CD1c-positive myeloid dendritic cell (primary cell): Measurements from ENCODE around the gene TMPRSS11D.

Experiments used
- DNase-seq: peaks from one replicate; pipeline ENCODE4 v3.0.0-alpha.2; 2016; ENCODE audit errors: extremely low spot score

The TMPRSS11D gene

GRCh38 chr4:67886281-67886680 lies 2.5 kb upstream of the TMPRSS11D start:
- DNase-seq: peak; percentile 36

GRCh38 chr4:67885762-67886161 lies 2.0 kb upstream of the TMPRSS11D start:
- DNase-seq: no peak

- DNase-seq: peak; percentile 28
Observed at GRCh38 chr4:67884701-67885100, 899 bp upstream of the TMPRSS11D start.

GRCh38 chr4:67883458-67883857 lies 344 bp downstream of the TMPRSS11D start:
- DNase-seq: peak; percentile 53

GRCh38 chr4:67880866-67881610 lies 2.8 kb downstream of the TMPRSS11D start:
- DNase-seq: no peak

- DNase-seq: no peak
Observed at GRCh38 chr4:67879486-67879885, 4.3 kb downstream of the TMPRSS11D start.

GRCh38 chr4:67877086-67877485 lies 6.7 kb downstream of the TMPRSS11D start:
- no peak for DNase-seq

DNA sequence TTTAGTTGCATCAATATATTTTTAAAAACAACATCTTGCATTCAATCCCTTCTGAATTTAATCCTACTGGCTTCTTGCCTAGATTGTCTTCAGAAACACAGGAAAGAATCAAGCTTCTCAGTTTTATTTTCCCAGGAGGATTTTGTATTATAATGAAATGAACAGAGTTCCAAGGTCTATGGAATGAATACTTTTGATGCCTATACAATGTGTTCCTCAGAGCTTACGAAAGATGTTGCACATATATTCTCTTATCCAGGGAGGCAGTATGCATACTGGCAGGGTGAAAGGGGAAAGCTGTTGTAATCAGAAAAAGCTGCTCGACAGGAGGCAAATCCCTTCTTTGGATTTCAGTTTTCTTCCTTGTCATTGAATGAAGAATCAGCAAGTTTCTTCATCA lies 8.8 kb downstream of the TMPRSS11D start:
- DNase-seq: no peak

GRCh38 chr4:67873116-67873515 lies 10.7 kb downstream of the TMPRSS11D start:
- no peak for DNase-seq

GRCh38 chr4:67871867-67872266 lies 11.9 kb downstream of the TMPRSS11D start:
- DNase-seq: peak; percentile 49

DNA sequence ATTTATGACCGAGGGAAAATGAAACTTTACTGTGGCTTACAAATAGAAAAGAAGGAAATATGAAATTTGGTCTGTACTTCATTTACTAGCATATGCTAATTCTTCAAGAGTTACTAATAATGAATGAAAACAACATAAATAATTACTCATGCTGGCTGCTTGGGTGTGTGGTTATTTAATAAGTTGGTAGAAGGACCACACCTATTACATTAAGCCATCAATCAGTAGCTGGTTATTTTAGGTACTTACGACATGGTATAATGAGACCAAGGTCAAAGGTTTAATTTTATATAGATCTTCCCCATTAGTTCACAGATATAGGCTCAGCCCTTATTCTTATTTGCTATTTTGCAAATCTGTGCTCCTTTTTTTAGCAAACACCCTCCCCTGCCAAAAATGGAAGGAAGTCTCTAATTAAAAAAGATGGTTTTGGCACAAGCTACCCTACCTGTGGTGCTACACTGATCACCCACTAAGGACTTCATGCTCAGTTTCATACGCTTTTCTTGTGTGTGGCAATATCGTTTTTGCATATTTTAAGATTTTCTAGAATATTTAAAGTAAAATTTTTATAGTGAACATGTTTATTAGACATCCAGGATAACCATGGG lies 14.1 kb downstream of the TMPRSS11D start:
- no peak for DNase-seq

GRCh38 chr4:67861513-67861912 lies 22.3 kb downstream of the TMPRSS11D start:
- no peak for DNase-seq

- no peak for DNase-seq
Observed at GRCh38 chr4:67853336-67853735, 30.5 kb downstream of the TMPRSS11D start.

DNA sequence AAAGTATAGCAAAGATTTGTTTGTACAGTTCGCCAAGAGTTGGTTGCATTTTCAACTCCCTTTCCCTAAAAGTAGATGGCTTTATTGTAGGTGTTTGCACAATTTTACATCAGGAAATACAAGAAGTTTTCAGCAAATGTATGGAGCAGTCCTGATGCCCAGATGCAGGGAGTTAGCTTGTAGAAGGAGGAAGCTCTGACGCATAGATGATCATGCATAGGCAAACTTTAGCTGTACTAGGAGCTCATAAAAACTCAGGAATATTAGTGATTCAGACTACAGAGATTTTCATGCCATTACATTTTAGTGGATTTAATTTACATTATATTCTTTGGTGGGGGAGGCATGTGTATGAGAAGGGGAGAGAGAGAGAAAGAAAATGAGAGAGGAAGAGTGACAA lies 62.9 kb downstream of the TMPRSS11D start:
- no peak for DNase-seq

DNA sequence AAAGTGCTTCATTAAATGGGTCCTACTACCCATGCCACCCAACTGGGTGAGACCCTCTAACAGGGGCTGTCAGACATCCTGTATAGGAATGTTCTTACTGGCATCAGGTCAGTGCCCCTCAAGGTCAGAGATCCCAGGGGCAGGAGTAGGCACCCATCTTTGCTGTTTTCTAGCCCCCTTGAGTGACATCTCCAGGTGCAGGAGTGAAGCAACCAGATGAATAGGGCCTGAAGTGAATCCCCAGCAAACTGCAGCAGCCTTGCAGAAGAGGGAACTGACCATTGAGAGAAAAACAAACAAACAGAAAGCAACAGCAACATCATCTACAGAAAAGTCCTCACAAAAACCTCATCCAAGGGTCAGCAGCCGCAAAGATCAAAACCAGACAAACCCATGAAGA lies 73.8 kb downstream of the TMPRSS11D start:
- no peak for DNase-seq

DNA sequence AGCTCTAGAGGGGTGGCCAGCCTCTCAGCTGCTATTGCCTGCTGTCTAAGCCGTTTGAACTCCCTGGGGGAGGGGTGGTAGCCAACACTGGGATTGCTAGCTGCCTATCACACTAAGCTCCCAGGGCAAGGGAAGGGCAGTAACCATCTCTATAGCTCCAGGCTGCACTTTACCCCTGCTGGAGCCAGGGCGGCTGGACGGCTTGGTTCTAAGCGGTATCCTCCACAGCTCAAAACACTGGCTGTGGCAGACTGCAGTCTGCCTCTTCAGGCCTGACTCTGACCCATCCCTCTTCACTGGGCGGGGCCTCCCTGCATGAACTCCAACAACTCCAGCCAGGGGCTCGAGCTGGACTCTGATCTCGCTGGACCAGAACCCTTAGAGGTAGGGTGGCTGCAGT lies 74.3 kb downstream of the TMPRSS11D start:
- no peak for DNase-seq

DNA sequence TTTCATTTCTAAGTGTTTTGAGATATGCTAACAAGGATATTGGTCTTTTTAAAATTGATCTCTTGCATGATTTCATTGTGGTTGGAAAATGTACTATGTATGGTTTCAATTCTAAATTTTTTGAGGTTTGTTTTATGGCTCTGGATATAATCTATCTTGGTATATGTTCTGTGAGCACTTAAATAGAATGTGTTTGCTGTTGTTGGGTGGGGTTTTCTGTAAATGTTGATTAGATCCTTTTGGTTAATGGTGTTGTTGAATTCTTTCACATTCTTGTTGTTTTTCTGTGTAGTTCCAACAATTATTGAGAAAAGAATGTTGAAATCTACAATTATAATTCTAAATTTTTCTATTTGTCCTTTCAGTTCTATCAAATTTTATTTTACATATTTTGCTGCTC lies 87.0 kb downstream of the TMPRSS11D start:
- no peak for DNase-seq

DNA sequence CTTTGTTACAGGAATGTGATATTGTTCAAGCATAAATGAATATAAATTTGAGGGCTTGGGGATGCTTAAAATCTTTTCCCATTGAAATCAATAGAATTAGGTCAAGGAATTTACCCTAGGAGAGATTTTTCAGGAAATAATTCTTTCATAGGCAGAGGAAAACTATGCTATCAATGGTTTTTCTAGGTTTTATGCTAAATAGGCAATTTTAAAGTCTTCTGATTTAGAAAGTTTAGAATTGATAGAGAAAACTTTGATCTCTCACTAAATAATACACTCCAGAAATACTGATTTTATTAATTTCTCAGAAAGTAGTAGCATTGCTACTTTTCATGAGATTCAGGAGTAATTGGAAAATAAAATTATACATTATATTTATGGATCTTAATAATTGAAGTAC lies 93.1 kb downstream of the TMPRSS11D start:
- DNase-seq: no peak

GRCh38 chr4:67787311-67787710 lies 96.5 kb downstream of the TMPRSS11D start:
- no peak for DNase-seq

- DNase-seq: no peak
Observed at GRCh38 chr4:67785528-67785927, 98.3 kb downstream of the TMPRSS11D start.

DNA sequence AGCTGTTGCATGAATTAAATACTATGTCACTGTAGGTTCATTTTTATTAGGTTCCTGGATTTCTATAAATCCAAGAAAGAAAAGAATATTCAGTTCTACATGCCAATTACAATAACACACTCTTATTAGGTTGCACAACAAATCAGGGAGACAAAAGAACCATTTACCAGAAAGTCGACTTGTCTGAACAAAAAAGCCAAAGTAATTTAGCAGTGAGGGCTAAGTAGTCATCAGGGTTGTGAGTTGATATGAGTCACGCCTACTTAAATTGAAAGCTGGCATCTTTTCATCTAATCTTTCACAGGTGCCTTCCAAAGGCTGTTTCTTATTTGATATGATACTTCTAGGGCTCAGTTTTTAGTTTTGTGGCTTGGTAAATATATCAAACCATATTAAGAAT lies 104.2 kb downstream of the TMPRSS11D start:
- no peak for DNase-seq

GRCh38 chr4:67776746-67777145 lies 107.1 kb downstream of the TMPRSS11D start:
- DNase-seq: no peak
